Ishikawa (cell line): ENCODE data around the gene CWC25.

Source experiments
- EGR1 ChIP-seq: IDR thresholded peaks from 2 replicates; pipeline ENCODE4 v1.6.1; 2012
- EP300 ChIP-seq: IDR thresholded peaks from 2 replicates; pipeline ENCODE4 v1.6.1; 2012; ENCODE audit warnings: borderline replicate concordance
- FOXM1 ChIP-seq: IDR thresholded peaks from 2 replicates; pipeline ENCODE4 v1.6.1; 2012; ENCODE audit warnings: low read depth, borderline replicate concordance
- RAD21 ChIP-seq: IDR thresholded peaks from 2 replicates; pipeline ENCODE4 v1.6.1; 2012; ENCODE audit warnings: low read depth
- TAF1 ChIP-seq: IDR thresholded peaks from 2 replicates; pipeline ENCODE4 v1.6.1; 2012; ENCODE audit warnings: low read depth, mild to moderate bottlenecking
- TF ChIP-seq, protein P1 (sequence below): IDR thresholded peaks from 2 replicates; pipeline ENCODE4 v1.6.1; 2012; ENCODE audit warnings: low read depth, mild to moderate bottlenecking
- TF ChIP-seq, protein P2 (sequence below): IDR thresholded peaks from 2 replicates; pipeline ENCODE4 v1.6.1; 2012

DNA sequence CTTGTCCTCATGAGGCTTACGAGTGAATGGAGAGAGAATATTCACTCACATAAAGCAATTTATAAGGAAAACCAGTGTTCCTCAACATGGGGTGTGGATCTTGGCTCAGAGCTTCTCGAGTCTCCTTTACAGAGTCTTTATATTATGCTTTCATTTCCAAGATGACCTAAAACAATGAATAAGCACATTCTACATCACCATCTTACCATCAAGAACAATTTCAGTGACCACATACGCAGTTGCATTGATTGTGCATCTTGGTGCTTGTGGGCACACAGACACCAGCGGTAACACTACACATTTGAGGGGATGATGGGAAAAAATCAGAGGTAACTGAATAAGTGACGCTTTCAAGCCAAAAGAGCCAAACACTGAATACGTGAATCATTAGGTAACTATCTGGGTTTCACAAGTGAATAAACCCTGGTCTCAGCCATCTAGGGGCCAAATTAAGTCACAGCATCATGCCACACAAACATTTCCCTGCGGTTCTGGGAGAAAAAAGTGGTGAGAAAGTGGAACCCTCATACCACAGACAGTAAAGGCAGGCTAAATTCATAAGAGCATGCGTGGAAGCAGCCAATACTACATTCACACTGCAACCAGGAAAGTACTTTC, 9.4 kb downstream of the CWC25 start:
- TF ChIP-seq EP300 = no peak
- TF ChIP-seq RAD21 = no peak
- TF ChIP-seq, protein P1, sequence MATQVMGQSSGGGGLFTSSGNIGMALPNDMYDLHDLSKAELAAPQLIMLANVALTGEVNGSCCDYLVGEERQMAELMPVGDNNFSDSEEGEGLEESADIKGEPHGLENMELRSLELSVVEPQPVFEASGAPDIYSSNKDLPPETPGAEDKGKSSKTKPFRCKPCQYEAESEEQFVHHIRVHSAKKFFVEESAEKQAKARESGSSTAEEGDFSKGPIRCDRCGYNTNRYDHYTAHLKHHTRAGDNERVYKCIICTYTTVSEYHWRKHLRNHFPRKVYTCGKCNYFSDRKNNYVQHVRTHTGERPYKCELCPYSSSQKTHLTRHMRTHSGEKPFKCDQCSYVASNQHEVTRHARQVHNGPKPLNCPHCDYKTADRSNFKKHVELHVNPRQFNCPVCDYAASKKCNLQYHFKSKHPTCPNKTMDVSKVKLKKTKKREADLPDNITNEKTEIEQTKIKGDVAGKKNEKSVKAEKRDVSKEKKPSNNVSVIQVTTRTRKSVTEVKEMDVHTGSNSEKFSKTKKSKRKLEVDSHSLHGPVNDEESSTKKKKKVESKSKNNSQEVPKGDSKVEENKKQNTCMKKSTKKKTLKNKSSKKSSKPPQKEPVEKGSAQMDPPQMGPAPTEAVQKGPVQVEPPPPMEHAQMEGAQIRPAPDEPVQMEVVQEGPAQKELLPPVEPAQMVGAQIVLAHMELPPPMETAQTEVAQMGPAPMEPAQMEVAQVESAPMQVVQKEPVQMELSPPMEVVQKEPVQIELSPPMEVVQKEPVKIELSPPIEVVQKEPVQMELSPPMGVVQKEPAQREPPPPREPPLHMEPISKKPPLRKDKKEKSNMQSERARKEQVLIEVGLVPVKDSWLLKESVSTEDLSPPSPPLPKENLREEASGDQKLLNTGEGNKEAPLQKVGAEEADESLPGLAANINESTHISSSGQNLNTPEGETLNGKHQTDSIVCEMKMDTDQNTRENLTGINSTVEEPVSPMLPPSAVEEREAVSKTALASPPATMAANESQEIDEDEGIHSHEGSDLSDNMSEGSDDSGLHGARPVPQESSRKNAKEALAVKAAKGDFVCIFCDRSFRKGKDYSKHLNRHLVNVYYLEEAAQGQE = no peak
- TF ChIP-seq EGR1 = no peak
- no peak for TF ChIP-seq FOXM1
- TF ChIP-seq, protein P2, sequence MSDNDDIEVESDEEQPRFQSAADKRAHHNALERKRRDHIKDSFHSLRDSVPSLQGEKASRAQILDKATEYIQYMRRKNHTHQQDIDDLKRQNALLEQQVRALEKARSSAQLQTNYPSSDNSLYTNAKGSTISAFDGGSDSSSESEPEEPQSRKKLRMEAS = no peak
- TF ChIP-seq TAF1 = no peak
